GM12865 (cell line): ENCODE results near the gene NEDD4L.

Experiments
- DNase-seq: peaks from one replicate; pipeline ENCODE4 v3.0.0; 2010; ENCODE audit warnings: low read depth
- H3K4me3 ChIP-seq: 2 replicates; pipeline ENCODE4 v1.5.1; 2011; ENCODE audit warnings: mild to moderate bottlenecking, low read depth, low read length, control low read depth
- TF ChIP-seq, protein P1 (sequence below): IDR thresholded peaks from 2 replicates; pipeline ENCODE4 v1.5.1; 2011; ENCODE audit warnings: low read length, control low read depth, low read depth, inconsistent platforms; ENCODE audit not compliant: insufficient read depth; ENCODE audit errors: missing control alignments

NEDD4L gene

DNA sequence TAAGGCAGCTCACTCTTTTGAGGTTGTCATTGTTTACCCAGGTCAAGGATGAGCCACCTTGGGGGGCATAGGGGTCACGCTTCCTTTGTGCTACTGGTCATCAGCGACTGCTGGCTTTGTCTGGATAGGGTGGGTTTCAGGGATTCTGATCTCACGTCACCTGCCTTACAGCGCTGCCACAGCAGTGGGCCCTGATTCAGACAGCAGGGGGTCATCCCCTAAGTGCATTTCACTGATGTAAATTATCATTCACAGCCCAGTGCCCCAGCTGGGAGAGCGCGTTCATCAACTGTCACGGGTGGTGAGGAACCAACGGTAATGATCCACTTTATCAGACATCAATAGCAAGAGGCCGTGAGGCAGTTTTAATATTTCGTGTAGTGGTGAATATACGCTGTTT is 291.2 kb downstream of the NEDD4L start:
- TF ChIP-seq, protein P1, sequence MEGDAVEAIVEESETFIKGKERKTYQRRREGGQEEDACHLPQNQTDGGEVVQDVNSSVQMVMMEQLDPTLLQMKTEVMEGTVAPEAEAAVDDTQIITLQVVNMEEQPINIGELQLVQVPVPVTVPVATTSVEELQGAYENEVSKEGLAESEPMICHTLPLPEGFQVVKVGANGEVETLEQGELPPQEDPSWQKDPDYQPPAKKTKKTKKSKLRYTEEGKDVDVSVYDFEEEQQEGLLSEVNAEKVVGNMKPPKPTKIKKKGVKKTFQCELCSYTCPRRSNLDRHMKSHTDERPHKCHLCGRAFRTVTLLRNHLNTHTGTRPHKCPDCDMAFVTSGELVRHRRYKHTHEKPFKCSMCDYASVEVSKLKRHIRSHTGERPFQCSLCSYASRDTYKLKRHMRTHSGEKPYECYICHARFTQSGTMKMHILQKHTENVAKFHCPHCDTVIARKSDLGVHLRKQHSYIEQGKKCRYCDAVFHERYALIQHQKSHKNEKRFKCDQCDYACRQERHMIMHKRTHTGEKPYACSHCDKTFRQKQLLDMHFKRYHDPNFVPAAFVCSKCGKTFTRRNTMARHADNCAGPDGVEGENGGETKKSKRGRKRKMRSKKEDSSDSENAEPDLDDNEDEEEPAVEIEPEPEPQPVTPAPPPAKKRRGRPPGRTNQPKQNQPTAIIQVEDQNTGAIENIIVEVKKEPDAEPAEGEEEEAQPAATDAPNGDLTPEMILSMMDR, result no peak
- DNase-seq, result no peak
- H3K4me3 ChIP-seq, result no peak overlapping the region

DNA sequence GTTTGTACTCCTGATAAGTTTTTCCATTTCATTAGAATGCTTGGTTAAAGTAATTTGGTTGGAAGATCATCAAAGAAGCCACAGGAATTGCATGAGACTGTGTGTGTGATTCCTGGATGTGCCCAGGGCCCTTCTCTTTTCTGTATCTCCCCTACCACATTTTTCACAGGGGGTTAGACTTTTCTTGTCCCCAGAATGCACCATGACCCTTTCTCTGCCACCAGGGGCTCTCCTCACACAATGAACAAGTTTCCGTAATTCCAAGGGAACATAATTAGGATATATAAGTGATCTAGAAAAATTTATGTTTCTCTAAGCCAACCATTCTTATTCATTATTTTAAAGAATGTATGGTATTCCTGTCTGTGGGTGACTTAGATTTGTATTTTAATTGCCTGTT is 291.8 kb downstream of the NEDD4L start:
- no peak for DNase-seq
- TF ChIP-seq, protein P1, result no peak
- H3K4me3 ChIP-seq, result no peak overlapping the region

DNA sequence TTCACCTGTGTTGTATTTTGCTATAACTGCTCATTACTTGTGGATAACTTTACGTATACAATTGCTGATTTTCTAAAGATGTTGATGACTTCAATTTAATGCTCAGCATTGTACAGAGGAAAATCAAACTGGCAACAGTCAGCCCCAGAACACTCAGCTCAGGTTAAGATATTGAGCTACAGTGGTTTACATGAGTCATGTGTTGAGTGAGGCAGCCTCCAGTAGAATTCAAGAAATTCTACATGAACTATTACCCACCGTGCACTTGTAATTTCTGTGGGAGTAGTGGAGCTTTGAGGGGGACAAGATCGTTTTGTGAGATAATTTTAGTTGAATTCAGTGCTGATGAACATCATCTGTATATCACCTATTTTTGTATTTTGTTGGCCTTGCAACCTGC is 292.6 kb downstream of the NEDD4L start:
- TF ChIP-seq, protein P1, result no peak
- H3K4me3 ChIP-seq, result no peak overlapping the region
- DNase-seq, result no peak

DNA sequence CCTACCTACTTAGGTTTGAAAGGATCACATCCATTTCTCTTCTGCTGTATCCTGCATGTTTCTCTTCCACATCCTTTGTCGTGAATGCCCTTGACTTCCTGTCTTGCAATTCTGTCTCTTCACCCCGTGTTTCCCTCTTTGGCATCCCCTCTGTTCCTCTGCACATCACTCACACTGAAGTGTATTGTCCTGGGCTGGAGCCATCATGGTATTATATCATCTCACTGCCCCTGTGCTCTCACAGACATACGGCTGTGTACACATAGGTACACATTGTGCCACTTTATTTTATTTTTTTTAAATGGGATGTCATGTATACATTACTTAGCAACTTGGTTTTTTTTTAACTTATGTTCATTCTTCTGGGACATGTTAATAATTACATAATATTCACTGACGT is 293.3 kb downstream of the NEDD4L start:
- TF ChIP-seq, protein P1, result no peak
- DNase-seq, result no peak
- H3K4me3 ChIP-seq, result no peak overlapping the region

DNA sequence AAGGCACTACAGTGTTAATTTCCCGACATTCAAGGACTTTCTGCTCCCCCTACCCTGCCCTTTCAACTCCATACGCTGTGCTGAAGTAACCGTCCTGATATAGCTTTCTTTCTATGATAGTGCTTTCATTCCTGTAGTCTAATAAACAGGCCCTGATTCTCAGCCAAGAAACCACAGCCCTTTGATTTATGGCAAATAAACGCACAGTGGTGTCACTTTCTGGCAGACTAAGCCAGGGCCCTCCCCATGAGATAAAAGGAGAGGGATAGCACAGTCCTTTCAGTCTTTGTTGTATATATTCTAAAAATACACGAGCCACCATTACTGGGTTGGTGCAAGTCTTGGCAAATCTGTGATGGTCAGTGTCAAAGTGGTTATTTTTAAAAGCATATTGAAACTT is 293.7 kb downstream of the NEDD4L start:
- no peak for DNase-seq
- H3K4me3 ChIP-seq, result no peak overlapping the region
- TF ChIP-seq, protein P1, result no peak

DNA sequence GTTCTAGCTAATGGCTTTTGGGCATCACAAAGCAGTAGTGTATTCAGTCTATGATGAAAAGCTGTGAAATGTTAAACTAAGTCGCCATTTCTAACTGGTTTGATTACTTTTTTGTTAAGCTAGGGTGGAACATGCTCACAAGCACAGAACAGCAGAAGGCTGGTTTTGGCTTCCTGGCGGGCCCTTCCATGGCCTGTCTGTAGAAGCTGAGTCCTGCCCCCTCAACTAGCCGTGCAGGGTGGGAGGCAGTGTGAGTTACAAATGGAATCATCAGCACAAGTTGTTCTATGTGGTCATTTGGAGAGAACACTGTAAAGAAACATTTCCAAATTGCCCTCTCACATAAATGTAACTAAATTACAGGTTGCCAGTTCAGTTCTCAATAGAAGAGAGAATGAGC is 294.1 kb downstream of the NEDD4L start:
- H3K4me3 ChIP-seq, result no peak overlapping the region
- TF ChIP-seq, protein P1, result no peak
- DNase-seq, result no peak

DNA sequence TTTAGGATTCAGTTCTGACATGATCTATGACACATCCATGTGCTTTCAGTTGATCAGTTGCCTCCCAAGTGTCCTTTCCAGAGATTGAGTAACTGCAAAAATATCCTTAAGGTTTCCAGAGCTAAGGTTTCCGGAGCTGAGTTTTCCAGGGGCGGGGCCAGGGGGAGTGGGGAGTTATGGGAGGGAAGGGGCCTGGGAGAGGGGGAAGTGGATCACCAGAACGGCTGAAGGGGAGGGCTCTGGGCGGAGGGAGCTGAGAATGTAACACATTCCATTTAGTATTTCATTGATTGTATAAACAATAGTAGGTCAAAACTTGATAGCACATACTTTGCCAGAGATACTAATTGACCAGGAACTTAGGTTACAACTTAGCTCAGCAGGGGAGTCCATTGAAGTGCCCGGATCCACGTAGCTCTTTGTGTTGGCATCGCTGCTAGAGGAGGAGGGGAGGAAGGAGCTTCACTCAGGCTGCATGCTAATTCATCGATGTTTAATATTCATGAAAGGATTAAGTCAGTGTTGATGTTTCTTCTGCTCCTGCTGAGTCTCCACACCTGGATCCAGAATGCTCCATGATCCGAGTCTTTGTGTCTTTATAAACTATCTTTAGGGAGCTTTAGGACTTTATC is 295.1 kb downstream of the NEDD4L start:
- H3K4me3 ChIP-seq, result no peak overlapping the region
- no peak for DNase-seq
- TF ChIP-seq, protein P1, result no peak
